ENCODE results near the gene CCDC201.

- TF ChIP-seq TBP (IDR thresholded peaks at IDR 0.05; ENCODE audit: low read depth, low read length) (no peak), YY1 (IDR thresholded peaks at IDR 0.05; ENCODE audit: low read depth, low read length) (no peak), EZH2 (IDR thresholded peaks at IDR 0.05; ENCODE audit: low read depth, low read length, severe bottlenecking) (no peak), CHD1 (IDR thresholded peaks at IDR 0.05; ENCODE audit: low read depth, low read length) (no peak), CTCF (IDR thresholded peaks at IDR 0.05; ENCODE audit: control extremely low read depth in 1 of 3, insufficient read depth in 1 of 3, low read depth in 1 of 3, low read length in 3 of 3) (peak in 2 of 3 experiments; percentile 29 to 41; a peak in 2 of 4 replicates), SUZ12 (IDR thresholded peaks at IDR 0.05; ENCODE audit: low read length) (no peak)
Observed at GRCh38 chr7:45890902-45891461, 18.1 kb upstream of the CCDC201 start.

Measured in H1 (cell line).